Globus pallidus (tissue), 1 donor: ENCODE data around the gene USP17L18.
"Not testable (repeated sequence)": the region's sequence is repeated elsewhere in the genome, so short reads cannot be mapped to it uniquely, and the experiment has no call there.

Experiments
- DNase-seq: peaks from one replicate; pipeline ENCODE4 v3.0.0-alpha.2; 2015; ENCODE audit warnings: low spot score

Gene USP17L18

DNA sequence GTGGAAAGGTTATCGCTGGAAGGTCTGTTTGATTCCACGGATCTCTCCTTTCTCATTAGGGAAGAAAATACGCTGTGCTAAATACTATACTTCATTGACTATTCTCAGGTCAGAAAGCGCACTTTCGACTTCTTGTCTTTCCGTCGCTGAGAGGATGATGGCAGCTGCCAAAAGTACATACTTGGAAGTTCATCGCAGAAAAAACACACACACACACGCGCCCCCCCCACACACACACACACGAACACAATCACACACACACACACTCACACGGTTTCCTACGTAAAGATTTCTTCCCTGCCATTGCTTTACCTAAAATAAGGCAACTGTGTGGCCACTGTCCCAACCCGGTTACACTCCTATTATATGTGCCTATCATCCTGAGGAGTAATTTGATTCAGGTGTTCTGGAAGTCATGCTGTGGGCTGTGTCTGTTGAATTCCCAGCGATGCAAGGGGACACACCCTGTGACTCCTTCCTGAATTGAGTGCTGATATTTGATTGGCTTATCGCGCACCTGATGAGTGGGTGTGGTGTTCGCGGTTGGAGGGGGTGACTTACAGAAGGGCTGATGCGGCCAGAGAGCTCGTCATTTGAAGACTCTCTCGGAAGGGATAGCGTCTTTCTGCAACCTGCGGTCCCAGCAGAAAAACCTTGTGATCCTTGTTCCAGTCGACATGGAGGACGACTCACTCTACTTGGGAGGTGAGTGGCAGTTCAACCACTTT, at the start of gene USP17L18:
Gene USP17L18, plus strand, starts transcription at position 678 of the 728 bp plus-strand sequence. Its CDS starts 0 bp downstream, at position 678.
- DNase-seq: not testable (repeated sequence)

DNA sequence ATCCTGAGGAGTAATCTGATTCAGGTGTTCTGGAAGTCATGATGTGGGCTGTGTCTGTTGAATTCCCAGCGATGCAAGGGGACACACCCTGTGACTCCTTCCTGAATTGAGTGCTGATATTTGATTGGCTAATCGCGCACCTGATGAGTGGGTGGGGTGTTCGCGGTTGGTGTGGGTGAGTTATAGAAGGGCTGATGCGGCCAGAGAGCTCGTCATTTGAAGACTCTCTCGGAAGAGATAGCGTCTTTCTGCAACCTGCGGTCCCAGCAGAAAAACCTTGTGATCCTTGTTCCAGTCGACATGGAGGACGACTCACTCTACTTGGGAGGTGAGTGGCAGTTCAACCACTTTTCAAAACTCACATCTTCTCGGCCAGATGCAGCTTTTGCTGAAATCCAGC, 38.1 kb upstream of the USP17L18 start, which contains the start of gene USP17L10:
Gene USP17L10, plus strand, starts transcription at position 301 of the 400 bp plus-strand sequence. Its CDS starts 0 bp downstream, at position 301.
- DNase-seq: not testable (repeated sequence)

GRCh38 chr4:9214701-9215100, 33.7 kb upstream of the USP17L18 start:
- DNase-seq: not testable (repeated sequence)

DNA sequence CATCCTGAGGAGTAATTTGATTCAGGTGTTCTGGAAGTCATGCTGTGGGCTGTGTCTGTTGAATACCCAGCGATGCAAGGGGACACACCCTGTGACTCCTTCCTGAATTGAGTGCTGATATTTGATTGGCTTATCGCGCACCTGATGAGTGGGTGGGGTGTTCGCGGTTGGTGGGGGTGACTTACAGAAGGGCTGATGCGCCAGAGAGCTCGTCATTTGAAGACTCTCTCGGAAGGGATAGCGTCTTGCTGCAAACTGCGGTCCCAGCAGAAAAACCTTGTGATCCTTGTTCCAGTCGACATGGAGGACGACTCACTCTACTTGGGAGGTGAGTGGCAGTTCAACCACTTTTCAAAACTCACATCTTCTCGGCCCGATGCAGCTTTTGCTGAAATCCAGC, 33.3 kb upstream of the USP17L18 start, which contains the start of gene USP17L11:
Gene USP17L11, plus strand, starts transcription at position 301 of the 400 bp plus-strand sequence. Its CDS starts 0 bp downstream, at position 301.
- not testable (repeated sequence) for DNase-seq

- not testable (repeated sequence) for DNase-seq
Measured at GRCh38 chr4:9219852-9220251, 28.6 kb upstream of the USP17L18 start, which contains the start of gene USP17L12. TSS of gene USP17L12 (plus strand) at chr4:9220152. CDS start at chr4:9220152, 0 bp downstream.

- not testable (repeated sequence) for DNase-seq
Measured at GRCh38 chr4:9224596-9224995, 23.8 kb upstream of the USP17L18 start, which contains the start of gene USP17L13. TSS of gene USP17L13 (plus strand) at chr4:9224896. CDS start at chr4:9224896, 0 bp downstream.

GRCh38 chr4:9230249-9230648, 18.2 kb upstream of the USP17L18 start:
- not testable (repeated sequence) for DNase-seq

- DNase-seq: not testable (repeated sequence)
Measured at GRCh38 chr4:9234085-9234484, 14.3 kb upstream of the USP17L18 start, which contains the start of gene USP17L15. TSS of gene USP17L15 (plus strand) at chr4:9234385. CDS start at chr4:9234385, 0 bp downstream.

DNA sequence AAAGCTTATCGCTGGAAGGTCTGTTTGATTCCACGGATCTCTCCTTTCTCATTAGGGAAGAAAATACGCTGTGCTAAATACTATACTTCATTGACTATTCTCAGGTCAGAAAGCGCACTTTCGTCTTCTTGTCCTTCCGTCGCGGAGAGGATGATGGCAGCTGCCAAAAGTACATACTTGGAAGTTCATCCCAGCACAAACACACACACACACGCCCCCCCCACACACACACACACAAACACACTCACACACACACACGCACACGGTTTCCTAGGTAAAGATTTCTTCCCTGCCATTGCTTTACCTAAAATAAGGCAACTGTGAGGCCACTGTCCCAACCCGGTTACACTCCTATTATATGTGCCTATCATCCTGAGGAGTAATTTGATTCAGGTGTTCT, 10.0 kb upstream of the USP17L18 start:
- DNase-seq: not testable (repeated sequence)

GRCh38 chr4:9243579-9243978, 4.9 kb upstream of the USP17L18 start, which contains the start of gene USP17L17:
TSS of gene USP17L17 (plus strand) at chr4:9243879. CDS start at chr4:9243879, 0 bp downstream.
- DNase-seq: not testable (repeated sequence)

- not testable (repeated sequence) for DNase-seq
Measured at GRCh38 chr4:9253078-9253477, 4.6 kb downstream of the USP17L18 start, which contains the start of gene USP17L19. TSS of gene USP17L19 (plus strand) at chr4:9253378. CDS start at chr4:9253378, 0 bp downstream.

DNA sequence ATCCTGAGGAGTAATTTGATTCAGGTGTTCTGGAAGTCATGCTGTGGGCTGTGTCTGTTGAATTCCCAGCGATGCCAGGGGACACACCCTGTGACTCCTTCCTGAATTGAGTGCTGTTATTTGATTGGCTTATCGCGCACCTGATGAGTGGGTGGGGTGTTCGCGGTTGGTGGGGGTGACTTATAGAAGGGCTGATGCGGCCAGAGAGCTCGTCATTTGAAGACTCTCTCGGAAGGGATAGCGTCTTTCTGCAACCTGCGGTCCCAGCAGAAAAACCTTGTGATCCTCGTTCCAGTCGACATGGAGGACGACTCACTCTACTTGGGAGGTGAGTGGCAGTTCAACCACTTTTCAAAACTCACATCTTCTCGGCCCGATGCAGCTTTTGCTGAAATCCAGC, 9.4 kb downstream of the USP17L18 start, which contains the start of gene USP17L20:
Gene USP17L20, plus strand, starts transcription at position 301 of the 400 bp plus-strand sequence. Its CDS starts 0 bp downstream, at position 301.
- not testable (repeated sequence) for DNase-seq

- DNase-seq: not testable (repeated sequence)
Measured at GRCh38 chr4:9262572-9262971, 14.1 kb downstream of the USP17L18 start, which contains the start of gene USP17L21. TSS of gene USP17L21 (plus strand) at chr4:9262872. CDS start at chr4:9262872, 0 bp downstream.

DNA sequence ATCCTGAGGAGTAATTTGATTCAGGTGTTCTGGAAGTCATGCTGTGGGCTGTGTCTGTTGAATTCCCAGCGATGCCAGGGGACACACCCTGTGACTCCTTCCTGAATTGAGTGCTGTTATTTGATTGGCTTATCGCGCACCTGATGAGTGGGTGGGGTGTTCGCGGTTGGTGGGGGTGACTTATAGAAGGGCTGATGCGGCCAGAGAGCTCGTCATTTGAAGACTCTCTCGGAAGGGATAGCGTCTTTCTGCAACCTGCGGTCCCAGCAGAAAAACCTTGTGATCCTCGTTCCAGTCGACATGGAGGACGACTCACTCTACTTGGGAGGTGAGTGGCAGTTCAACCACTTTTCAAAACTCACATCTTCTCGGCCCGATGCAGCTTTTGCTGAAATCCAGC, 18.9 kb downstream of the USP17L18 start, which contains the start of gene USP17L22:
Gene USP17L22, plus strand, starts transcription at position 301 of the 400 bp plus-strand sequence. Its CDS starts 0 bp downstream, at position 301.
- not testable (repeated sequence) for DNase-seq

GRCh38 chr4:9271719-9272118, 23.3 kb downstream of the USP17L18 start:
- not testable (repeated sequence) for DNase-seq
